Measurements from ENCODE around the gene KIRREL3.

The KIRREL3 gene

DNA sequence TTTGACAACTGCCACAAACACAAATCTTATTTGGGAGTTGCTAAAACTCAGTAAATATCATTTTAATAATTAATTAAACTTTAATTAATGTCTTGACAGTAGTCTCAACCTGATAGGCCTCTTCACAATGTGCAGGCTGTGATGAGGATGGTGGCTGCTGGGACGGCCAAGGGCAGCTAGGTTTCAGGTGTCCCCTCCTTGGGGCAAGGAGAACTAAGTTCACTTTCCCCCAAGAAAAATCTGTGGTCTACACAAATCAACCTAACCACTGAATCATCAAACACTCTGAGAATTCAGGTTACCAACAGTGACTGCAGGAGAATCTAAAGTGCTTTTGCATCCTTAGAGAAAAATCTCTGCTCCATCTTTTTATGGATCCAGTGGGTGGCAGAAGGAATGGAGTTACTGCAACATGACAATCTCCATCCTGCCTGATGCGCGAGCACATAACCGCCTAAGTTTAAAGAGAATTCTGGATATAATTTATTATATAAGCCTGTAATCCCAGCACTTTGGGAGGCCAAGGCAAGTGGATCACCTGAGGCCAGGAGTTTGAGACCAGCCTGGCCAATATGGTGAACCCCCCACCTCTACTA, 289.7 kb downstream of the KIRREL3 start:
- DNase-seq (ENCODE audit: low read depth), result no peak

DNA sequence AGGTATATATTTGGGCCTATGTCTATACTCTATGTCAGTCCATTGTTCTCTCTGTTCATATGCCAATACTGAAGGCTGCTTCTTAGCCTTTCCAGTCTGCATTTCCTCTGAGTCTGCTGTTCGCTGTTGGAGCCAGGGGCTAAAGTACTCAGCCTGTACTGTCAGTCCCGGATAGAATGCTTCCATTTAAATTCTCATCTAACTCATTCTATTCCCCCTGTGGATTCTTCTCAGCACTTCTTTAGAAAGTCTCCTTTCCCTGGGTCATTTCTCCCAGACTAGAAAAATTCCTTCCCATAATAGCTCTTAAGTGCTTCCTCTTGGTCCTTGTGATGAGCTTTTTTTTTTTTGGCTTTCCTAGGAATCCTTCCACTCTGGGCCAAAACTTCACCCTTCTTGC, 293.1 kb downstream of the KIRREL3 start:
- no peak for DNase-seq (ENCODE audit: low read depth)

DNA sequence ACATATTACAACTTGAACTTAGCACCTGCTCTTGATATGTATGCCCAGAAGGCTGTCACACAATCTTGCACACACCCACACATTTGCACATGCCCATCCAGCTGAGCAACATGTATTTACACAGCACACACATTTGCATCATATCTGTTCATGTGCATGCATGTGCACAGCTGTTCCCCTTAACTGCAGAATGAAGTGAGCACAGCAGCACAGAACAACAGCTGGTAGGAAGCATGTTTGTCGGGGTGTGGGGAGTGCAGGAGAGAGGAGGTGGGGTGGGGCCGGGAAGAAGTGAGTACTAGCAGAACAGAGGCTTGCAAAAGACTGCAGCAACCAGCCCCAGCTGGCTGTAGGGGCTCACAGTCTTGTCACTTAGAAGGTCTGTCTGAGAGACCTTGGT, 296.5 kb downstream of the KIRREL3 start:
- DNase-seq (ENCODE audit: low read depth), result no peak

- DNase-seq (ENCODE audit: low read depth), result no peak
These were observed 296.9 kb downstream of the KIRREL3 start for GRCh38 chr11:126703662-126704061.

GRCh38 chr11:126702987-126703386, 297.6 kb downstream of the KIRREL3 start:
- DNase-seq (ENCODE audit: low read depth), result no peak

DNA sequence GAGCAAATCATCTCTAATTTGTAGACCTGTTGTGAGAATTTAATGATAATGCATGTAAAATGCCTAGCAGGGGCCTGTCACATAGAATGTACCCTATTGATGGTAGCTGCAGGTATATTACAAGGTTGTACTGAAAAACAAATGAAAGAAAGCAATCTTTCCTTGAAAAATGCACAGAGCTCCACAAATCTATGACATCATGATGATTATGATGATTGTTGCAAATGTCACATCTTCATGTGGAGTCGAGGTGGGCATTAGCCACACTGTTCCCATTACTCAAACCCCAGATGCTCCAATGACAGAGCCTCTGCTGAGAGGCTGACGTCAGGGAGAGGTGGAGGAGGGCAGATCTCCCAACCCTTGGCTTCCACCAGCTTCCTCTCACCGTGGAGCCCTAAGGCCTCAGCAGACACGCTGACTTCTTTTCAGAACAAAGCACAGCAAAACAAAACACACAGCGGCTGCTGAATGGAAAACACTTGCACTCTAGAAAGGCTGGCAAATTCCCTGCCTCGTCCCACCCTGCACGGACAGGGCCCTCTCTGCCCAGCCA, 298.3 kb downstream of the KIRREL3 start:
- no peak for DNase-seq (ENCODE audit: low read depth)

GRCh38 chr11:126701520-126701897, 299.1 kb downstream of the KIRREL3 start:
- no peak for DNase-seq (ENCODE audit: low read depth)

GRCh38 chr11:126700768-126701519, 299.6 kb downstream of the KIRREL3 start:
- no peak for DNase-seq (ENCODE audit: low read depth)

GRCh38 chr11:126698576-126698975, 302.0 kb downstream of the KIRREL3 start:
- DNase-seq (ENCODE audit: low read depth), result no peak

DNA sequence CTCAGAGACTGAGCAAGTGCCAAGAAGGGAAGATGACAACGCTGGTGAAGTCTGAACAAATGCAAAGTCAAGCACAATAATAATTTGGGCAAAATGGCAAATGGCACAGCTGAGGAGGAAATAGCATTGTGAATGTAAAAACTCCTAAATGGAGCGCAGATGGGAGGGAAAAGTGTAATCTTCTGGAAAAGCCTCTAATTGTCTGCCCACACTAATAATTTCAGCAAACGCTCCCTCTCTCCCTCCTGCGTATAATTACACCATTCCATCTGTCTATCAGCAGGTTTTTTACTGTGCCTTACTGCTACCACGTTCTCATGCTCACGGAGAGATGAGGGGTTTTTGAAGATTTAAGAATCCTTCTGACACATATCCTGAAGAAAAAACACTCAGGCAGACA, 302.6 kb downstream of the KIRREL3 start:
- no peak for DNase-seq (ENCODE audit: low read depth)

GRCh38 chr11:126696982-126697381, 303.6 kb downstream of the KIRREL3 start:
- DNase-seq (ENCODE audit: low read depth), result no peak

DNA sequence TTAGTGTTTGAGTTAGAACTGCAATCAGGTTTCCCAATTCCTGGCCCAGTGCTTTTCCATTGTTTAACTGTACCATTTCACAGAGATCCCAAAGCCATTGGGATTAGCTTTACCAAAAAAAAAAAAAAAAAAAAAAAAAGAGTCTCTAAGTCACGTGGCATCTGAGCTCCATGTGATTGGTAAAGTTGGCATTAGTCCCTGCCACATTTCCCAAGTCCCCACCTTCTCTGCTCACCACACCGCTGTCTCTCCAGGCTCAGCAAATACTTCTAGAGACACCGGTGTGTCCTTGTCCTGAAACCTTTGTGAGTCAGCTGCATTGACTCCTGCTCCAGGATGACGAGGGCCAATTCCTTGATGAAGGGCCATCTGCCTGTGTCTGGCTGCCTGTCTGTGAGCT, 305.3 kb downstream of the KIRREL3 start:
- no peak for DNase-seq (ENCODE audit: low read depth)

- DNase-seq (ENCODE audit: low read depth), result no peak
These were observed 306.4 kb downstream of the KIRREL3 start for GRCh38 chr11:126694065-126694625.

DNA sequence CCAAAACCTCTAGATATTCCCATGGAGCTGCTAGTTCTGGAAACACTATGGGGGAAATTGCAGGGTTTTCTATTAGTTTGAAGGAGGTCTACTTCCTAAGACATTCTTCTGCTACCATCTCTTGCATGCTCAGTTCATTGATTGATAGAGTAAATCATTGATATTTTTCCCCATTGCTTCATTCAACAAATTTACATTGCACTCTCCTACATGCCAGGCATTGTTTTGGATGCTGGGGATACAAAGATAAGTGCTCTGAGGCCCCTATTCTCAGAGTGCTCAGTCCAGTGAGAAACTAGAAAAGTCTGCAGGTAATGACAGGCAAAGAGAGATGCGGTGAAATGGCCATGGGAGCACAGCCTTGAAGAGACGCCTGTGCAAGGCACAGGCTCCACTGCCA, 313.1 kb downstream of the KIRREL3 start:
- DNase-seq (ENCODE audit: low read depth), result no peak

GRCh38 chr11:126686938-126687337, 313.6 kb downstream of the KIRREL3 start:
- no peak for DNase-seq (ENCODE audit: low read depth)

DNA sequence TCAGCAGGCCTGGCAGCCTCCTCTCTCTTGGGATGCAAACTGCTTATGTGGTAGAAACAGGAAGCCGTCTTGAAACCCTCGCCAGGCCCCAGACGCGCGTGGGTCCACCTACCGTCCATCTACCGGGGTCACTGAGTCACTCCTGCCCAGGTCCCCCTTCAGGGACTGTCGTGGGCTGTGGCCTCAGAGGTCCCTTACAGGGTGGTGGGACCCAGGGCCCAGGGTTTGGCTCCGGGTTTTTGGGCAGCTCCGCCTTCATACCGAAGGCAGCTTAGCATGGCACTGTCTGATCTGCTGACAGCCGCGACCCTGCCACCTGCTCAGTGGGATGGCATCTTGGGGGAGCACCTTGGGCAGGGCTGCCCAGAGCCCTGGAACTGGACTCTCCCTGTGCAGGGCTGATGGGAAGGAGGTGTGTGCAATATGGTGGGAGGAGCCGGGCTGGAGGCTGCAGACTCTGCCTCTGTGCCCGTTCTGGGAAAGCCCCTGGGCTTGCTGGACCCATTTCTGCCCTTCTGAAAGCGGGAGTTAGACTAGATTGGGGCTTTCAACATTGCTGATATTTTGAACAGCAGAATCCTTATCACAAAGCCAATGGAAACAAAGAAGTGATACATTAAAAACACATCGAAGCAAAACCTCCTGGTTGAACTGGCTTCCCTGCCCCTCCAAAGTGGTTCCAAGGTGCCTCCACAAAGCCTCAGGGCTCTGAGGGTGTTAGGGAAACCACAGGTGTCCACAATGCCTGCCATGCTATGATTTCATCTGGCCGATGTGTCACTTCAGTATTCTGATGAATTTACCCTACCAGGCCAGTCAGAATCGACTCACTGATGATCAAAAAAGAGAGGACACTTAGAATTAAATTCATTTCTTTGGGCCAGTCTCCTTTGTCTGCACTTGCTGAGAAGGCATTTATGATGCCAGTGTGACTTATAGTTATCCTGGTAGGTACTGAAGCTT, 316.5 kb downstream of the KIRREL3 start:
- DNase-seq (ENCODE audit: low read depth), result no peak

GRCh38 chr11:126682590-126682989, 318.0 kb downstream of the KIRREL3 start:
- DNase-seq (ENCODE audit: low read depth), result no peak

GRCh38 chr11:126680700-126681099, 319.9 kb downstream of the KIRREL3 start:
- DNase-seq (ENCODE audit: low read depth), result no peak

GRCh38 chr11:126680131-126680530, 320.4 kb downstream of the KIRREL3 start:
- DNase-seq (ENCODE audit: low read depth), result no peak

DNA sequence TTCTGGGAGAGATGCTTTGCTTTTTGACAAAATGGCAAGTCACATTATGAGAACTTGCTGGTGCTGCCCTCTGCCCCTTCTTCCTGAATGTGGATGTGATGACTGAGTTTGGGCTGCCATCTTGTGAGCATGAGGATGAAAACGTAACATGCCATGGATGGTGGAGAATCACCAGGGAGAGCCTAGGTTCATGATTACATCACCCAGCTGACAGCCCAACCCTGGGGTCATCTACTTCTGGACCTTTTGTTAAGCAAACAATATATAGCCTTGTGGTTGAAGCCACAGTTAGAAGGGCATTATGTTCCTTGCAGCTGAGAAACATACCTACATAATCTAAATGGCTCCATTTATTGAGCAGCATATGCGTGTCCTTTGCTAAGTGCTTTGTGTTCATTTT, 321.5 kb downstream of the KIRREL3 start:
- no peak for DNase-seq (ENCODE audit: low read depth)

DNA sequence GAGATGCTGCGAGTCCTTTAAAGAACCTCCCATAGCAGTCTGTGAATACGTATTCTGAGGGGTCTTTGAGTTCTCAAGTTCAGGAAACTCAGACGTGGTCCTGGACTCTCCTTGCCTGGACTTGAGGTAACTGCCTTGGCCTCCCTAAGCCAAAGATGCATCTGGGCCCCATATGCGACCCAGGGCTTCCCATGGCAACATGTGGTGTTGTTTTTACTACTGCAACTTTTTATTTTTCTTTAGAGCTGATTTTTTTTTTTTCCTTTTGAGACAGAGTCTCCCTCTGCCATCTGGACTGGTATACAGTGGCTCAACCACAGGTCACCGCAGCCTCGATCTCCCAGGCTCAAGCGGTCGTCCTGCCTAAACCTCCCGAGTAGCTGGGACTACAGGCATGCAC, 324.0 kb downstream of the KIRREL3 start:
- no peak for DNase-seq (ENCODE audit: low read depth)

DNA sequence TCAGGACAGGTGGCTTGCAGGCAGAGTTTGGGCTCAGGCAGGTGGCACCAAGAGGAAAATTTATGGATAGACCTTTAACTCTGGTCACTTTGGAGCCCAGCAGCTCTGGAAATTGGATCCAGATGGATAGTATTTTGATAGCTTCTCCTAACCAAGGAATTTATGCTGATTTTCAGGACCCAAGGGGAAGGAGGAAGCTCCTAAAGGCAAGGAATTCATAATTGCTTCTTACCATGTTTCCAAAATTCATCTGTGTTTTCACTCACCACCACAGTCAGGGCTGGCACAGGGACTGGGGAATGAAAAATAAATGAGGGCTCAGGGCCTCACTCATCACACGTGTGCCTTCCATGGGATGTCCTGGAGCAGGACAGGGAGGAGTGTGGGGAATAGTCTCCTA, 327.3 kb downstream of the KIRREL3 start:
- no peak for DNase-seq (ENCODE audit: low read depth)
